ENCODE results near the gene DPPA2.

The DPPA2 gene

GRCh38 chr3:109252641-109253040, 63.7 kb downstream of the DPPA2 start:
- no peaks in the 10 kb centered on the region for H3K4me1 ChIP-seq (ENCODE audit: control insufficient read depth, low read depth, low read length)
- no peak overlapping the region for H3K4me3 ChIP-seq (ENCODE audit: low read length)
- H3K9ac ChIP-seq (ENCODE audit: low read length) = no peak overlapping the region
- H3K9me3 ChIP-seq (ENCODE audit: control insufficient read depth, low read depth, low read length) = no peaks in the 10 kb centered on the region
- no peaks in the 10 kb centered on the region for H3K27me3 ChIP-seq (ENCODE audit: control insufficient read depth, insufficient read depth, low read length)
- H3K36me3 ChIP-seq (ENCODE audit: control insufficient read depth, low read depth, low read length) = no peaks in the 10 kb centered on the region
- no peak overlapping the region for H3K27ac ChIP-seq (ENCODE audit: low read length)

Measured in iPS-18a (cell line).